ENCODE measurements around the gene GNG3. TPM values are rescaled to one million over a fixed set of nuclear protein-coding genes. Genes with fewer than 3 reads are reported as not detected.

Gene GNG3
- total and polyA plus RNA-seq, 2 of the 8 experiments (the other 6 are each of a cell fraction or from before 2014, with no cell fraction given): 4.9 to 12.1 TPM

DNA sequence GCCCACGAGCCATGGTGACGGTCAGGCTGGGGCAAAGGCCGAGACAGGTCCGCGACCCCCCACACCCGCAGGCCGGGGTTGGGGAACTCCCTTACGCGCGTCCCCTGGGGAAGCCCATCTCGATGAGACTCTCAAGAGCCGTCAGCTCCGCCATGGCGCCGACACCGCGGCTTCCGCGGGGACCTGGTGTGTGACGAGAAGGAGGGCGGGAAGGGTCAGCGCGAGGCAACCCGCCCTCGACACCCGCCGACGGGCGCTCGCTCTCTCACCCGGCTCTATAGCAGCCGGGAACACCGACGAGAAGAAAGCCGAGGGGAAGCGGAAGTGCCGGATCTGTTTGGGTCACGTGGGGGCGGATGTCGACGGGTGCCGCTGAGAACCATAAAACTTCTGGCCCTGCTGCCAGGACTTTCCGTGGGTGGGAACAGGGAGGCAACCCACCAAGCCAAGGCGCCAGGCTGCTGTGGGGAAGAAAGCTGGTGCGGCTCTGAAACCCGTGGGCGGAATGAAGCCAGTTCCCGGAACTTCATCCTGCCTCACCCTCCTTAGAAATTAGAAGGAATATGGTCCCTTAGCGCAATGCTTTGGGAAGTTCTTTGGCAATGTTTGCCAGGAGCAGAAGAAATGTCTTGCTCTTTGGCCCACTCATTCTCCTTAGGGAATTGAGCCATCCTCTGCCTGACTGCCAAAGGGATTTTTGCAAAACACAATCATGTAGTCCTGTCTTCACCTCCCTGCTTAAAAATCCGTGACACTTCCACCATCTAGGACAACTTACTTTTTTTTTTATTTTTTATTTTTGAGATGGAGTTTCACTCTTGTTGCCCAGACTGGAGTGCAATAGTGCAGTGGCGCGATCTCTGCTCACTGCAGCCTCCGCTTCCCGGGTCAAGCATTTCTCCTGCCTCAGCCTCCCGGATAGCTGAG is 28.4 kb upstream of the GNG3 start, which contains the start of gene UBXN1:
UBXN1 (minus strand) TSS at position 304 of the 927 bp plus-strand sequence; CDS start at position 154, 150 bp downstream.
- WGBS, 2 experiments (ENCODE audit: extremely low coverage in 1 of 2, insufficient coverage in 1 of 2, insufficient read length in 1 of 2, insufficient replicate concordance in 2 of 2, low coverage in 1 of 2, low lambda C conversion rate in 2 of 2, missing lambda C conversion rate in 1 of 2): 12% methylated on average over 53 of the region's 55 CpGs; no CpG with 5 or more reads in 1 of the 2 experiments
- POLR2A ChIA-PET (ENCODE audit: partially characterized antibody): interaction anchor here (0.6 to 61.4 kb wide), 6 partner anchors 12 to 177 kb away, joined by 3 to 2041 read pairs (median 5); partner anchors contain the start of genes BSCL2, C11orf98, CSKMT and GANAB
- H3K9me3 ChIP-seq (ENCODE audit: insufficient read depth in 2 of 2, low read depth in 1 of 2, low read length in 1 of 2): no peaks in the 10 kb centered on the region
- TF ChIP-seq JUND (IDR thresholded peaks at IDR 0.05; ENCODE audit: low read length): 0 out of 2 replicates have a peak, but pooled peaks have one; percentile 12
- TF ChIP-seq ZNF274 (IDR thresholded peaks at IDR 0.05; ENCODE audit: borderline replicate concordance, extremely low read depth, low read length): no peak
- no peak for TF ChIP-seq CEBPB (IDR thresholded peaks at IDR 0.05; ENCODE audit: low read depth, low read length)
- no peak for TF ChIP-seq CHD1 (IDR thresholded peaks at IDR 0.05; ENCODE audit: low read depth, low read length)
- TF ChIP-seq FOSL1 (IDR thresholded peaks at IDR 0.05; ENCODE audit: insufficient read depth, low read depth, low read length): no peak
- peak; percentile 26 to 79 for TF ChIP-seq POLR2A (IDR thresholded peaks at IDR 0.05; ENCODE audit: control extremely low read depth in 1 of 2, low read depth in 2 of 2, low read length in 2 of 2)
- TF ChIP-seq, protein P1, sequence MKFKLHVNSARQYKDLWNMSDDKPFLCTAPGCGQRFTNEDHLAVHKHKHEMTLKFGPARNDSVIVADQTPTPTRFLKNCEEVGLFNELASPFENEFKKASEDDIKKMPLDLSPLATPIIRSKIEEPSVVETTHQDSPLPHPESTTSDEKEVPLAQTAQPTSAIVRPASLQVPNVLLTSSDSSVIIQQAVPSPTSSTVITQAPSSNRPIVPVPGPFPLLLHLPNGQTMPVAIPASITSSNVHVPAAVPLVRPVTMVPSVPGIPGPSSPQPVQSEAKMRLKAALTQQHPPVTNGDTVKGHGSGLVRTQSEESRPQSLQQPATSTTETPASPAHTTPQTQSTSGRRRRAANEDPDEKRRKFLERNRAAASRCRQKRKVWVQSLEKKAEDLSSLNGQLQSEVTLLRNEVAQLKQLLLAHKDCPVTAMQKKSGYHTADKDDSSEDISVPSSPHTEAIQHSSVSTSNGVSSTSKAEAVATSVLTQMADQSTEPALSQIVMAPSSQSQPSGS (IDR thresholded peaks at IDR 0.05; ENCODE audit: low read length): no peak
- TF ChIP-seq BACH1 (IDR thresholded peaks at IDR 0.05; ENCODE audit: low read length): no peak

More for the DNA sequence above, 28.4 kb upstream of the GNG3 start, which contains the start of gene UBXN1:
- H3K4ac ChIP-seq (replicated peaks; ENCODE audit: insufficient read length, low read depth, low read length): no peak within 1 kb of the TSS
- no peak within 1 kb of the TSS for H2BK20ac ChIP-seq (ENCODE audit: low read length)
- peak within 1 kb of the TSS; percentile 44 for H4K5ac ChIP-seq (ENCODE audit: insufficient read length, low read depth, low read length)
- H2BK120ac ChIP-seq (replicated peaks; ENCODE audit: low read depth, low read length): no peak within 1 kb of the TSS
- CTCF ChIA-PET (ENCODE audit: partially characterized antibody): interaction anchor here (0.6 to 8.2 kb wide), 6 partner anchors 8 to 28 kb away, joined by 3 to 114 read pairs (median 10); partner anchors contain the start of genes BSCL2, GNG3, LBHD1 and LRRN4CL
- H3K23ac ChIP-seq (ENCODE audit: insufficient read length): no peak within 1 kb of the TSS
- peaks cover 2 to 8% (median 4%) of the 10 kb centered on the region in 4 experiments; a peak in 4 of 7 replicates for H3K4me1 ChIP-seq (replicated peaks in 1 of 4; ENCODE audit: control insufficient read depth in 3 of 4, insufficient read depth in 4 of 4, low read length in 3 of 4)
- peak within 1 kb of the TSS; percentile 78 to 98 (median 88) for H3K4me3 ChIP-seq (ENCODE audit: extremely low read depth in 1 of 4, insufficient read depth in 2 of 4, low read depth in 3 of 4, low read length in 4 of 4)
- no peak within 1 kb of the TSS for H2BK15ac ChIP-seq (ENCODE audit: low read length)
- peaks cover 0 to 14% of the 10 kb centered on the region in 2 experiments; a peak in 2 of 4 replicates for H3K79me2 ChIP-seq (ENCODE audit: control insufficient read depth in 1 of 2, insufficient read depth in 2 of 2, low read length in 2 of 2)
- H3K79me1 ChIP-seq (ENCODE audit: low read depth, low read length): peaks cover 2% of the 10 kb centered on the region
- H3K9ac ChIP-seq (replicated peaks in 1 of 4; ENCODE audit: extremely low read depth in 1 of 4, low read depth in 3 of 4, low read length in 3 of 4): peak within 1 kb of the TSS; percentile 77 to 90 (median 88)
- H3K23me2 ChIP-seq (ENCODE audit: low read depth, low read length): peaks cover 3% of the 10 kb centered on the region; the same call in 1 of the 2 replicates
- H3K4me2 ChIP-seq (ENCODE audit: insufficient read depth in 1 of 2, low read depth in 2 of 2, low read length in 2 of 2): peak within 1 kb of the TSS; percentile 74 to 86
- H3K36me3 ChIP-seq (ENCODE audit: control insufficient read depth in 2 of 4, insufficient read depth in 4 of 4, low read length in 3 of 4): peaks cover 5 to 22% (median 7%) of the 10 kb centered on the region in 4 experiments; a peak in 5 of 8 replicates
- no peak for FAIRE-seq
- H2BK12ac ChIP-seq (ENCODE audit: low read depth, low read length): no peak within 1 kb of the TSS
- peak within 1 kb of the TSS; percentile 40 for H3K56ac ChIP-seq (replicated peaks; ENCODE audit: insufficient read length, low read depth, low read length)
- peak within 1 kb of the TSS; percentile 68 for H3K27ac ChIP-seq (ENCODE audit: low read depth, low read length)
- H2AK5ac ChIP-seq (ENCODE audit: low read depth, low read length): no peak within 1 kb of the TSS
- H4K8ac ChIP-seq (ENCODE audit: extremely low read depth, insufficient read depth, low read length): peak within 1 kb of the TSS; percentile 74
- no peaks in the 10 kb centered on the region for H3K27me3 ChIP-seq (replicated peaks in 1 of 4; ENCODE audit: control insufficient read depth in 3 of 4, extremely low read depth in 1 of 4, insufficient read depth in 3 of 4, low read length in 3 of 4)
- peaks cover 0 to 1% of the 10 kb centered on the region in 2 experiments for H4K20me1 ChIP-seq (replicated peaks in 1 of 2; ENCODE audit: control insufficient read depth in 1 of 2, insufficient read depth in 2 of 2, low read length in 2 of 2)
- peak in 1 of 2 experiments; percentile 88 for DNase-seq (ENCODE audit: low read depth in 1 of 2, low spot score in 2 of 2)
- peak within 1 kb of the TSS; percentile 91 for H2BK5ac ChIP-seq (ENCODE audit: low read depth, low read length)
- peak within 1 kb of the TSS; percentile 93; the same call in 1 of the 2 replicates for H2AFZ ChIP-seq (ENCODE audit: low read length)
- no peak within 1 kb of the TSS for H3K14ac ChIP-seq (ENCODE audit: insufficient read length)
- H4K91ac ChIP-seq (replicated peaks; ENCODE audit: insufficient read length, low read length): no peak within 1 kb of the TSS
- H3K18ac ChIP-seq (ENCODE audit: extremely low read depth, low read length): peak within 1 kb of the TSS; percentile 75; the same call in 1 of the 2 replicates
